Mucosa of descending colon (tissue), 3 donors: ENCODE results near the gene CMTR2. TPM values are rescaled to one million over a fixed set of nuclear protein-coding genes. Genes with fewer than 3 reads are reported as not detected.

Experiments used
- ATAC-seq: fragments of 200-7000 bp; cut with Tn5 transposase; one replicate; pipeline ENCODE4 v1.9.1; 2020; ENCODE audit warnings: mild to moderate bottlenecking, moderate library complexity
- DNase-seq, 3 donors: peaks; one replicate each; pipeline ENCODE4 v3.0.0-alpha.2; 2020
- H3K36me3 ChIP-seq: fragments of 200-600 bp; one replicate; pipeline ENCODE4 v1.8.0; 2021; ENCODE audit warnings: low read depth, mild to moderate bottlenecking
- H3K4me1 ChIP-seq: fragments of 200-600 bp; one replicate; pipeline ENCODE4 v1.8.0; 2021; ENCODE audit warnings: low read depth, mild to moderate bottlenecking
- H3K4me3 ChIP-seq: fragments of 200-600 bp; one replicate; pipeline ENCODE4 v1.8.0; 2021; ENCODE audit warnings: mild to moderate bottlenecking
- H3K9me3 ChIP-seq: fragments of 200-600 bp; one replicate; pipeline ENCODE4 v1.8.0; 2021; ENCODE audit warnings: mild to moderate bottlenecking
- intact Hi-C, 2 donors: fragments of 100-400 bp; cut with DNase I in 1 of 2; cut with micrococcal nuclease in 1 of 2; formaldehyde crosslinking; loops; one replicate each; pipeline versions ENCODE4 v1.11.0 to v1.11.1; 2022; cut with DNase I, micrococcal nuclease
- total RNA-seq, 3 donors: library from RNA; stranded (reverse); fragmentation: NEBNext Ultra II Directional in 2 of 3; extraction: Animal tissue kit (Norgen Biotek cat#: 25700) in 2 of 3; gene quantifications; one replicate each; pipeline versions ENCODE4 v1.2.1 to v1.2.4, GENCODE V29; 2021 to 2023
- TF ChIP-seq, protein P1 (sequence below): fragments of 200-600 bp; IDR thresholded peaks from one replicate; pipeline ENCODE4 v1.8.0; 2022; ENCODE audit warnings: antibody characterized with exemption, mild to moderate bottlenecking
- donor health status: DM: no; HTN: no; CAD: no; lungs with moderate emphysema.
- donor health status: DM: no; HTN: no; CAD: no.
- donor health status: DM: no; HTN: yes; CAD: no.

CMTR2 gene
- total RNA-seq, 3 donors from 2014 or later, result 17.8 to 20.2 (median 19.8) TPM

DNA sequence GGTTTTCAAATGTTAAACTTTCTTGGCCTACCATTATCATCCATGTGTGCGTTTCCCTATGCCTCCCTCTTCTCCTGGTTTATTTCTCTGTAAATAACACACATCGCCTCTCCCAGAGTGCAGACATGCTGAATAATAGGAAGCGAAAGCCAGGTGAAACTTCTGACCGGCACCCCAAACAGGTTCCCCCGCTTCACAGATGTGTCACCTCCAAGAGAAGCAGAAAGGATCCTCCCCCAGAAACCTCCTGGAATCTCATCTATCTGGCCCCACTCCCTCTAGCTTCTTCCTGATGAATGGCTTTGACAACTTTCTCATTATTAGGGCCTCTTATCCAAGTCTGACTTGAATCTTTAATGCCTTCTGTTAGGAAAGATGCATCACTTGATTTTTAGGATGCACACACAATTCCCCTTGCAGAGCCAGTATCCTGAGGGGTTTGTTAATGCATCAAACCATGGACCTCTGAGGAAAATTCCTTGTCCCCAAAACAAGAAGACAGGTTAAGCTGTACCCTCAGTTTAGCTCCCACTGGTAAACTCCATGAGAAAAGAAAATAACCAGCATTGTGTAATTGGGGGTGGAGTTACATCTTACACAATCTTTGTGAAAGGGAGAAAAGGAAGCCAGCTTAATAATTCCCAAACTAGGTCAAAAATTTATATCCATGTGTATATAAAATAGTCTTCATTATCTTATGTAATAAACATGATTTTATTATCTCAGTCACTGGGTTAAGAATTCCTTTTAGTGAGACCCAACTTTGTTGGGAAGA, 38.6 kb downstream of the CMTR2 start:
- Histone ChIP-seq H3K36me3 (no peaks in the 10 kb centered on the region), H3K9me3 (no peaks in the 10 kb centered on the region), H3K4me1 (no peaks in the 10 kb centered on the region), H3K4me3 (no peak overlapping the region)
- intact Hi-C loops, result no loop called here
- ATAC-seq, result no peak
- TF ChIP-seq, protein P1, sequence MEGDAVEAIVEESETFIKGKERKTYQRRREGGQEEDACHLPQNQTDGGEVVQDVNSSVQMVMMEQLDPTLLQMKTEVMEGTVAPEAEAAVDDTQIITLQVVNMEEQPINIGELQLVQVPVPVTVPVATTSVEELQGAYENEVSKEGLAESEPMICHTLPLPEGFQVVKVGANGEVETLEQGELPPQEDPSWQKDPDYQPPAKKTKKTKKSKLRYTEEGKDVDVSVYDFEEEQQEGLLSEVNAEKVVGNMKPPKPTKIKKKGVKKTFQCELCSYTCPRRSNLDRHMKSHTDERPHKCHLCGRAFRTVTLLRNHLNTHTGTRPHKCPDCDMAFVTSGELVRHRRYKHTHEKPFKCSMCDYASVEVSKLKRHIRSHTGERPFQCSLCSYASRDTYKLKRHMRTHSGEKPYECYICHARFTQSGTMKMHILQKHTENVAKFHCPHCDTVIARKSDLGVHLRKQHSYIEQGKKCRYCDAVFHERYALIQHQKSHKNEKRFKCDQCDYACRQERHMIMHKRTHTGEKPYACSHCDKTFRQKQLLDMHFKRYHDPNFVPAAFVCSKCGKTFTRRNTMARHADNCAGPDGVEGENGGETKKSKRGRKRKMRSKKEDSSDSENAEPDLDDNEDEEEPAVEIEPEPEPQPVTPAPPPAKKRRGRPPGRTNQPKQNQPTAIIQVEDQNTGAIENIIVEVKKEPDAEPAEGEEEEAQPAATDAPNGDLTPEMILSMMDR, result no peak
- no peak for DNase-seq

DNA sequence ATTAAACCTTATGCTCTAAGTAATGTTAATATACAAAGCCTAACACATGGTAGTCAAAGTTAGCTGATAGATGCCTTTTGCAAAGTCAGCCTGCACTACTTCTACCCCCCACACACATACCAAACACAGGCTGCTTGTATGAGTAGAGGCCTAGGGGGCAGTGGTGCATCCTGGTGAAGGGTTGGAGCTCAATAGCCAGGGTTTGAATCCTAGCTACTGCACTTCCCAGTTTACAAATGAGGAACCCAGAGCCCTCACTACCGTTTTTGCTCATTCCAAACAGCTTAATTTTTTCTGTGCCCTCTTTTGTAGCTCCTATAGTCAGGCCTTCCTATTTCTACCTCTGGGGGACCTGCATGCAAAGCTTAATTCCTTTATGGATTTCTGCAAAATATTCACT, 39.8 kb downstream of the CMTR2 start:
- no peaks in the 10 kb centered on the region for H3K4me1 ChIP-seq
- no peak for ATAC-seq
- no peaks in the 10 kb centered on the region for H3K36me3 ChIP-seq
- no peaks in the 10 kb centered on the region for H3K9me3 ChIP-seq
- TF ChIP-seq, protein P1, result no peak
- intact Hi-C loops, result no loop called here
- DNase-seq, result peak in 1 of 3 donors; percentile 10
- no peak overlapping the region for H3K4me3 ChIP-seq

DNA sequence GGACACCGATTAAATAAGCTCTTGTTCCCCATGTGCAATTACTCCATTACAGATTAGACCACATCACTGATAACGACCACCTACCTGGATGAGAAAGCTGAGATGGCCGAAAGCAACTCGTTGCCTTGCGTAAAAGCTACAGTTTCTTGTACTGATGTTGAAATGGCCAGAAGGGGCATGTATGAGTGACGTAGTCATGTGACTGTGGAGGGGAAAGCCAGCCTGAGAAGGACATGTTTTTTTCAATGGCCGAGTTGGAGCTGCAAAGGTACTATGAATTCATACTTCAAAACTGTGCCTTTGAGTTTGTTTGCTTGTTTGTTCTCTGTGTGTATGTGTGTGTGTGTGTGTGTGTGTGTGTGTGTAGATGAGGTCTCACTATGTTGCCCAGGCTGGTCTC, 41.7 kb downstream of the CMTR2 start:
- intact Hi-C loops, result no loop called here
- Histone ChIP-seq H3K36me3 (no peaks in the 10 kb centered on the region), H3K9me3 (no peaks in the 10 kb centered on the region), H3K4me1 (no peaks in the 10 kb centered on the region), H3K4me3 (no peak overlapping the region)
- ATAC-seq (no peak), DNase-seq (no peak)
- TF ChIP-seq, protein P1, result no peak

DNA sequence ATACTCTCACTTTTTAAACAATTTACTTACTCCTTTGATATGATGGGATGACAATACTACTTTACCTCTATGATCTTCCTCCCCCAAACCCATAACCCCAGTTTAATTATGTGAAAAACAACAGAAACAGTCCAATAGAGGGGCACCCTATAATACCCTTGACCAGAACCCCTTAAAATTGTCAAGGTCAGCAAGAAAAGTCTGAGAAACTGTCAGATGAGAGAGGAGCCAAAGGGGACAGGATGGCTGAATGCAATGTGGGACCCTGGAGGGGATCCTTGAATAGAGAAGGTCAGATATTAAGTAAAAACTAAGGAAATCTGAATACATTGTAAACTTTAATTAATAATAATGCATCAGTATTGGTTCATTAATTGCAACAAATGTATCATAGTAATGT, 42.9 kb downstream of the CMTR2 start:
- Histone ChIP-seq H3K4me1 (no peaks in the 10 kb centered on the region), H3K4me3 (no peak overlapping the region), H3K9me3 (no peaks in the 10 kb centered on the region), H3K36me3 (no peaks in the 10 kb centered on the region)
- no peak for ATAC-seq
- TF ChIP-seq, protein P1, result no peak
- no peak for DNase-seq
- intact Hi-C loops, result no loop called here

DNA sequence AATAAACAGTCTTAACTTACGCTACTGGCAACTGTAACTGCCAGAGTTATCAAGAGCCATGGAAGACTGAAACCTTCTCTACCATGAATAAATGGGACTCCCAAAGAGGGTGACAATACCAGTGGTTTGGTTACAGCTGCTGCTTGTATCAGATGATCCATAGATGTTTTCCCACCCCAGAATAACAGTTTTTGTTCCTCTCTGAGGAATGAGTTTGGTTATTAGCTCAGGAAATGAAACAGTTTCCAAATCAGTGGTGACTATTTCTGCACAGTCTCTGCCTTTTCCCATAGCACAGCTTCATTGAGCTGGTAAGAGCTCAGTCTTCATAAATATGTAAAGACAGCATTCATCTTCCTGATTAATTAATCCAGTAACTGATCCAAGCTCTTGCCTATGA, 44.7 kb downstream of the CMTR2 start:
- ATAC-seq (no peak), DNase-seq (no peak)
- TF ChIP-seq, protein P1, result no peak
- intact Hi-C loops, result no loop called here
- H3K9me3 ChIP-seq, result no peaks in the 10 kb centered on the region
- H3K4me3 ChIP-seq, result no peak overlapping the region
- no peaks in the 10 kb centered on the region for H3K36me3 ChIP-seq
- no peaks in the 10 kb centered on the region for H3K4me1 ChIP-seq

DNA sequence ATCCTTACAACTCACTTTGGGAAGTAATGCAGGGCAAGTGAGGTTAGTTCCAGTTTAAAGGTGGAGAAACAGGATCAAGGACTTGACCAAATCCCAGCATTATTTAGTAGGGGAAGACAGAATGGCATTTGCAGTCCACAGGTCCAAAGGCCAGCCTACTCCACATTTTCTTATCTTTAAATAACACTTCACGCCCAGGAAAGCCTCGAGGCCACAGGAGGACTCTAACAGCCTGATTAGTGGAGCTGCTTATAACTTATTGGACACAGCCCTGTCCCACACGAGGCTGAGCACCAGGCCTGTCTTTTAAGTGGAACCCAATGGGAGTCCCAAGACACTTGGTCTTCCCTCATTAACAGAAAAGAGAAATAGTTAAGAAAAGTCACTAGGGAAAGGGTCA, 46.6 kb downstream of the CMTR2 start:
- ATAC-seq (no peak), DNase-seq (no peak)
- TF ChIP-seq, protein P1, result no peak
- H3K4me1 ChIP-seq, result no peaks in the 10 kb centered on the region
- H3K4me3 ChIP-seq, result no peak overlapping the region
- intact Hi-C loops, result no loop called here
- H3K9me3 ChIP-seq, result no peaks in the 10 kb centered on the region
- H3K36me3 ChIP-seq, result no peaks in the 10 kb centered on the region
